Non-pigmented ciliary epithelial cell (primary cell): ENCODE results near the gene PRDM1.
"Not testable (repeated sequence)": the region's sequence is repeated elsewhere in the genome, so short reads cannot be mapped to it uniquely, and the experiment has no call there.

Experiments used
- DNase-seq: peaks from one replicate; pipeline ENCODE4 v3.0.0-alpha.2; 2010; ENCODE audit warnings: low read depth

PRDM1 gene

DNA sequence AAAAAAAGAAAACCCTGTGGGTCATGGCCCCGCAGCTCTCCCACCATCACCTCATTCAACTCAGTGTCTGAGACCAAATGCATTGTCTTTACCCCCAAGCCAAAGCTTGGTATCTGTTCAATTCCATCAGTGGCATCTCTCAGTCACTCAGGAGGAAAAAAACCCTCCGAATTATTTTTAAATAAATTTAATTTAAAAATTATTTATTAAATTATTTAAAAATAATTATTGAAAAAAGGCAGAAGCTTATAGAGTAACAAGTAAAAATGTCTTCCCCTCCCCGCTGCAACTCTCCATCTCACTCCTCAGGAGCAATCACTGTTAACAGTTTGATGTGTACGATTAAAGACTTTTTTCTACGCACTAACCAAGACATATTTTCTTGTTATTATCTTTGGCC is 50.7 kb downstream of the PRDM1 start:
- no peak for DNase-seq

GRCh38 chr6:106138151-106138550 is 52.0 kb downstream of the PRDM1 start:
- no peak for DNase-seq

GRCh38 chr6:106141441-106142237 is 55.5 kb downstream of the PRDM1 start:
- DNase-seq = no peak

DNA sequence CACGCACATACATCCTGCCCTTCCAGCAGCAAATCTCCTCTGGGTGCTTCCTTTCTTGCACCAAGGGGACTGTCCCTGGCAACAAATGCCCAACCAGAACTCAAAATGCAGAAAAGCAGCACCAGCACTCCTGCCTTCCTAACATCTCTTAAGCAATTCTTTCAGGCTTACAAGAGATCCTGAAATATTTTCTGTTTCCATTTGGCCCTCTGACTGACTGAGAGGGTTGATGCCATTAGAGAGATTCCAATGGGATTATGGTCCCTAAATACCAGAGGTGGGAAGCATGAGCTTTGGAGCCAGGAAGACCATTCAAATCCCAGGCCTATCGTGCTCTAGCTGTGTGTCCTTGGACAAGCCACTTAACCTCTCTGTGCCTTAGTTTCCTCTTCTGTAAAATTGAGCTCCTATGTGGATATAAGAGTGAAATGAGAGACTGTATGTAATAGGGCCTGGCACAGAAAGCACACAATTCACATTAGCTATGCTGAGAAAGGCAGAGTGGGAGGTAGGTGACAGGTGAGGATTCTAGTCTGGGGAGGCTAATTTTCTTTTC is 56.8 kb downstream of the PRDM1 start:
- no peak for DNase-seq

GRCh38 chr6:106143665-106144064 is 57.5 kb downstream of the PRDM1 start:
- DNase-seq = no peak

GRCh38 chr6:106145144-106145543 is 59.0 kb downstream of the PRDM1 start:
- no peak for DNase-seq

DNA sequence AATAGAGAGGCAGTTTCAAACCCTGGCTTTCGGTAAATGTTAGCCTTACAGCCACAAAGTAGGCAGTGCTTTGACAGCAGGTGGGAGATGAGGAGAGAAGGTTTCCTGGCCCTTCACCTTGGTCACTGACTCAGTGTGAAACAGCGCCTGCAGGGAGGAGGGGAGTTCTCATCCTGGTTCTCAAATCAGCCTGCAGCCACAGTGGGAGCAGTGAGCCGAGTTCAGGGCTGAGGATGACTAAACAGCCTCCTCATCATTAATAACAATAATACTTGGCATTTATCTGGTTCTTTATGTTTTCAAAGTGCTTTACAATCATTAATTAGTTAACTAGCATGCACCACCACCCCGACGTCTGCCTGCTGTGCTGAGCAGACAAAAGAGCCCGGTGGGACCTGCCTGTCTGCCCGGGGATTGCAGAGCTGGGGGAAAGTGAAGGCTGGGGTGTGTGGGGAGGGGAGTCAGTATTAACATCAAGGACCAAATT is 59.6 kb downstream of the PRDM1 start:
- DNase-seq = no peak

GRCh38 chr6:106146852-106147351 is 60.8 kb downstream of the PRDM1 start:
- no peak for DNase-seq

DNA sequence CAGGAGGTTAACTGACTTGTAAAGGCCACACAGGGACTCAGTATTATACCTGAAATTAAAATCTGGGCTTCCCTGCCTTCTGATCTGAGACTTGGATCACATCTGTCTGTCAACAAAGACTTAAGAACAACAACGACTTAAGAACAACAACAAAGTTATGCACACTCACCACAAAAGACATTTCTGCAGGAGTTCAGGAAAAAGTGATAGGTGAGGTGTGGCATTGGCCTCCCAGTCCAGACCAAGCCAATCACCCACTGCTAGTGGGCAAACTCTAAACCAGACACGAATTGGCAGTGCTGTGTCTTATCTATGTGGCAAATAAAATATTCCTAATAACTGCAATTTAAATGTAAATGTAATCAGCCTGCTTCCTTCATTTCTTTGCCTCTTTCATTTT is 61.3 kb downstream of the PRDM1 start:
- DNase-seq = no peak

DNA sequence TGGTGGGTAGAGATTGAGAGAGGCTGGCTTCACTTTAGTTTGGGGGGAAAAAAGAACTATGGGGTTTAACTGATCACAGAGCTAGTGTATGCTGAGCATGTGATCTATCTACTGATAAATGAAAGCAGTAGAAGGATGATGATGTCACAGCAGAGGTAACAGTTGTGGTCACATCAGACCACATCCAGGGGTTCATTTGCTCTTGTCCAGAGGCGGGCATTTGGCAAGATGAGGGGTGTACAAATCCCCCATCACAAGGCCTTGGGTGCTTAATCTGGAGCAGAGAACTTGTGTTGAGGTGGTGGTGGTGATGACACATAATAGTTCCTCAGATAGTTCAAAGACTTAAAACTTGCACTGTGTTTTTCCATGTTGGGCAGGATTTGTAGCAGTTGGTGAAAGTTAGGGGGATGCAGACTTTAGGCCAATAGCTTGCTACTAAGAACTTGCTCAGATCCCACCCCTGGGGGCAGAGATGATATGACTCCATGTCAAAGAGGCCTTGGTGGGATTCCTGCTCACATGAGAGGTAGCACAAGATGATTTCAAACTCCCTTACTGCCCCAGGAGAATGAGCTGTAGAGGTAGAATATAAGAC is 63.4 kb downstream of the PRDM1 start:
- DNase-seq = no peak

- not testable (repeated sequence) for DNase-seq
These were observed 66.3 kb downstream of the PRDM1 start for GRCh38 chr6:106152476-106152875.

DNA sequence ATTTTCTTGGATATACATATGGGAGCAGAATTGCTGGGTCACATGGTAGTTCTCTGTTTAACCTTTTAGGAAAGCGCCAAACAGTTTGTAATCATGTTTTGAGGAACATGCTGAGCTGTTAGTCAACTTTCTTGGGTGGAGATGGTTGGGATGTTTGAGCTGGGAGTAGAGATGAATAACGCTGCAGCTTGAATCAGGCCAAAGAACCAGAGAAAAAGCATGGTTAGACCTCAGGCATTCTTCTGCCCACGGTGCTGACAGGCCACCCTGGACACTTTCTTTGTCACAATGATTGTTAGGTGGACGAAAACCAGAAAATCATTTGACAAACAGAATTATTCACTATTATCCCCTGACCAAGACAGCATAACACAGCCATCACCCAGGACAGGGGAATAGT is 66.8 kb downstream of the PRDM1 start:
- DNase-seq = no peak

DNA sequence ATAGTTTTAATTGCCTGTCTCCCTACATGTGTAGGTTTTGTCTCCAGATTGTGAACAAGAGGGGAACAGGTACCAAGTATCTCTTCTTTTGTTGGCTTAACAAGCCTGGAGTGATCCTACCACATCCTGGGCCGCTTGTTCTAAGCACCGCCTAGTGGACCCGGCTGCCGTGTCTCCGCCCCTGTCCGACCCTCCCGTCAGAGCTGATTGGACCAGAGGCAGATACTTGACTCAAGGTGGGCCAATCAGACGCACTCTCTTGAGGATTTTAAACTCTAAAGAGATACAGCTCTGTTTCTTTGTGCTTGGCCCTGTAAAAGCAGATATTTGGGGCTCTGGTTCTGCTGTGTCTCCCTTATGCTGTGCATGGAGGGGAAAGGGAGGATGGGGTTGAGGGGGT is 68.2 kb downstream of the PRDM1 start:
- DNase-seq = no peak

DNA sequence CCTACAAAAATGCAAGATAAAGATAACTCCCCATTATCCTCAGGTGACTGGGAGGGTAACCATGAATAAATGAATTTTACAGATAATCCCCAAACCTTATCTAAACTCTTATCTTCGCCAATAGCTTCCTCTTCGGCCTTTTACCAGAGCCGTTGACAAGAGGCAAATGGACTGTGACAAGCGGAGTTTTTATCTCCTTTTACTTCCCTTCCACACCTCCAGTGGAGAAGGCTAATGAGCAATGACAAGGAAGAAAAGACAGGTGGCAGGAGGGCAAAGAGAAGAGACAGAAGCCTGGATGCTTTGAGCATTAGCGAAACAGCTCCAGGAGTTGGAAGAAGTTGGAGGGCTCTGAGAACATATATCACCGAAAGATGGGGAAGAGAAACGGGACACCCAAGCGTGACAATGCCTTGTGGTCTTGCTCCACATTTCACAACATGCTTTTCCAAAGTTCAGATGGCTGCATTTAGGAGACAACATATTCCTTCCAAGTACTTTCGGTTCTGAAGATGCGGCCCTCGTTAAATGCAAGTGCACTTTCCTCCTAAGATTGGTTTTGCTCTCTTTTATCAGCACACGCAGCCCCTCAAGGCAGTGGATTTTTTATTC is 69.2 kb downstream of the PRDM1 start:
- DNase-seq = no peak

DNA sequence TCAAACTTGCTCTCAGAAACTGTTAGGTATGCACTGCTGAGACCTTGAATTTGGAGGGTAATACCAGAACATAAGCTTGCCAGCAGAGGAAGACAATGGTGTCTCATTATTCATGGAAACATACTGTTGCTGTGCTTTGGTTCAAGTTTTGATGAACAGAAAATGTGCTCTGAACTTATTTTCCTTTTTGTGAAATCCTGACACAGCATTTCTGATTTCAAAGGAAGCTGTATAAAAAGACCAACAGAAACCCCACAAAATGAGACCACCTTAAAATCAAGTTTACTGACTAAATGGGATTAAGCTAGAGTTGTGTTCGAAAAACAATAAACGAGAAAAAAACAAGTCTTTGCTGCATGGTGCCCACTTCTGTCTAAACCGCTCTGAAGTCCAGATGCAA is 70.3 kb downstream of the PRDM1 start:
- no peak for DNase-seq

DNA sequence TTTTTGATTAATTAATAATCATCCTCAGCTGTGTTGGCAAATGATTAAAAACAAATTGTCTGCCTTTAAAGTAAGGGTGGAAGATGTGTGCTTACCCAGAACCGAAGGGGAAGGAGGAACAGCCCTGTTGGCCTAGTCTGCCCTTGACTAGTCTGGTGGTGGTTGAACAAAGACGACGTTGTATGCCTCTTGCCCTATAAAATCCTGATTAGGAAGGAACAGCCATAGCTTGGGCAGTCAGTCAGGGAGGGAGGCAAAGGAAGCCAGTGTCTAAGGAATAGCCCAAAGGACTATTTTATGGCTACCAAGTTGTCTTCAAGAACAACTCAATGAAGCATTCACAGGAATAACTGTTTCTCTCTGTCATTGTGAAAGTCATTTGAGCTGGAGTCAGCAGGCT is 70.7 kb downstream of the PRDM1 start:
- DNase-seq = no peak

DNA sequence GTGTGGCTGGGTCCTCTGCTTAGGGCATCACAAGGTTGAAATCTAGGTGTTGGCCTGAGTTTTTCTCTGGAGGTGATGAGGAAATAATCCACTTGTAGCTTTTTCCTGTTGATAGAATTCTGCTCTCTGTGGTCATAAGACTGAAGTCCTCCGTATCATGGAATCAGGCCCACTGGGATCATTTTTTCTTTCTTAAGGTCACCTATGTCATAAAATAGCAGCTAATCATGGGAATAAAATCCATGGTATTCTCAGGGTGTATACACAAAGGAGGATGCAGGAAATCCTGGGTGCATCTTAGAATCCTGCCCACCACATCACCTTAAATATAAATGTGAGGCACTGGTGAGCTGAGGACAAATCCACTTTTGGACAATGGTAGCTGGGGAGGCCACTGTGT is 72.7 kb downstream of the PRDM1 start:
- no peak for DNase-seq
